ENCODE data around the gene CEBPG. TPM values are rescaled to one million over a fixed set of nuclear protein-coding genes. Genes with fewer than 3 reads are reported as not detected.

Gene CEBPG
- total and polyA plus RNA-seq, 9 of the 15 experiments (the other 6 are each of a cell fraction or from before 2014, with no cell fraction given): 9.5 to 34.9 (median 30.9) TPM

- TF ChIP-seq E2F6 (IDR thresholded peaks at IDR 0.05; ENCODE audit: borderline replicate concordance in 1 of 2, extremely low read depth in 1 of 2, insufficient read depth in 1 of 2, insufficient read length in 1 of 2, low read depth in 1 of 2, low read length in 1 of 2, poor library complexity in 1 of 2, severe bottlenecking in 1 of 2) (no peak), SAFB (IDR thresholded peaks at IDR 0.05; ENCODE audit: borderline replicate concordance, low read depth, low read length) (no peak), SRSF7 (optimal IDR thresholded peaks at IDR 0.05; ENCODE audit: low read depth, low read length) (no peak), MAX (CRISPR knock-in tag; IDR thresholded peaks at IDR 0.05) (no peak), RBM22 (IDR thresholded peaks at IDR 0.05; ENCODE audit: low read depth, low read length, poor library complexity, severe bottlenecking) (no peak), ZNF644 (tag; IDR thresholded peaks at IDR 0.05; ENCODE audit: low read depth) (no peak), NFE2 (IDR thresholded peaks at IDR 0.05; ENCODE audit: low read depth) (no peak), NFIC (IDR thresholded peaks at IDR 0.05) (no peak), MTA3 (IDR thresholded peaks at IDR 0.05; ENCODE audit: borderline replicate concordance) (no peak), MCM7 (IDR thresholded peaks at IDR 0.05) (no peak), ZNF551 (CRISPR knock-in tag; IDR thresholded peaks at IDR 0.05) (no peak), FOSL1 (tag; conservative IDR thresholded peaks at IDR 0.05) (peak; percentile 50), MBD1 (CRISPR knock-in tag; IDR thresholded peaks at IDR 0.05) (no peak), DPF2 (IDR thresholded peaks at IDR 0.05) (0 out of 2 replicates have a peak, but pooled peaks have one; percentile 36), TAF7 (tag; IDR thresholded peaks at IDR 0.05) (no peak)
- TF ChIP-seq, protein P1, sequence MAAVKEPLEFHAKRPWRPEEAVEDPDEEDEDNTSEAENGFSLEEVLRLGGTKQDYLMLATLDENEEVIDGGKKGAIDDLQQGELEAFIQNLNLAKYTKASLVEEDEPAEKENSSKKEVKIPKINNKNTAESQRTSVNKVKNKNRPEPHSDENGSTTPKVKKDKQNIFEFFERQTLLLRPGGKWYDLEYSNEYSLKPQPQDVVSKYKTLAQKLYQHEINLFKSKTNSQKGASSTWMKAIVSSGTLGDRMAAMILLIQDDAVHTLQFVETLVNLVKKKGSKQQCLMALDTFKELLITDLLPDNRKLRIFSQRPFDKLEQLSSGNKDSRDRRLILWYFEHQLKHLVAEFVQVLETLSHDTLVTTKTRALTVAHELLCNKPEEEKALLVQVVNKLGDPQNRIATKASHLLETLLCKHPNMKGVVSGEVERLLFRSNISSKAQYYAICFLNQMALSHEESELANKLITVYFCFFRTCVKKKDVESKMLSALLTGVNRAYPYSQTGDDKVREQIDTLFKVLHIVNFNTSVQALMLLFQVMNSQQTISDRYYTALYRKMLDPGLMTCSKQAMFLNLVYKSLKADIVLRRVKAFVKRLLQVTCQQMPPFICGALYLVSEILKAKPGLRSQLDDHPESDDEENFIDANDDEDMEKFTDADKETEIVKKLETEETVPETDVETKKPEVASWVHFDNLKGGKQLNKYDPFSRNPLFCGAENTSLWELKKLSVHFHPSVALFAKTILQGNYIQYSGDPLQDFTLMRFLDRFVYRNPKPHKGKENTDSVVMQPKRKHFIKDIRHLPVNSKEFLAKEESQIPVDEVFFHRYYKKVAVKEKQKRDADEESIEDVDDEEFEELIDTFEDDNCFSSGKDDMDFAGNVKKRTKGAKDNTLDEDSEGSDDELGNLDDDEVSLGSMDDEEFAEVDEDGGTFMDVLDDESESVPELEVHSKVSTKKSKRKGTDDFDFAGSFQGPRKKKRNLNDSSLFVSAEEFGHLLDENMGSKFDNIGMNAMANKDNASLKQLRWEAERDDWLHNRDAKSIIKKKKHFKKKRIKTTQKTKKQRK (IDR thresholded peaks at IDR 0.05; ENCODE audit: borderline replicate concordance, low read depth, low read length): no peak
- TF ChIP-seq, protein P2, sequence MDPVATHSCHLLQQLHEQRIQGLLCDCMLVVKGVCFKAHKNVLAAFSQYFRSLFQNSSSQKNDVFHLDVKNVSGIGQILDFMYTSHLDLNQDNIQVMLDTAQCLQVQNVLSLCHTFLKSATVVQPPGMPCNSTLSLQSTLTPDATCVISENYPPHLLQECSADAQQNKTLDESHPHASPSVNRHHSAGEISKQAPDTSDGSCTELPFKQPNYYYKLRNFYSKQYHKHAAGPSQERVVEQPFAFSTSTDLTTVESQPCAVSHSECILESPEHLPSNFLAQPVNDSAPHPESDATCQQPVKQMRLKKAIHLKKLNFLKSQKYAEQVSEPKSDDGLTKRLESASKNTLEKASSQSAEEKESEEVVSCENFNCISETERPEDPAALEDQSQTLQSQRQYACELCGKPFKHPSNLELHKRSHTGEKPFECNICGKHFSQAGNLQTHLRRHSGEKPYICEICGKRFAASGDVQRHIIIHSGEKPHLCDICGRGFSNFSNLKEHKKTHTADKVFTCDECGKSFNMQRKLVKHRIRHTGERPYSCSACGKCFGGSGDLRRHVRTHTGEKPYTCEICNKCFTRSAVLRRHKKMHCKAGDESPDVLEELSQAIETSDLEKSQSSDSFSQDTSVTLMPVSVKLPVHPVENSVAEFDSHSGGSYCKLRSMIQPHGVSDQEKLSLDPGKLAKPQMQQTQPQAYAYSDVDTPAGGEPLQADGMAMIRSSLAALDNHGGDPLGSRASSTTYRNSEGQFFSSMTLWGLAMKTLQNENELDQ (CRISPR knock-in tag; IDR thresholded peaks at IDR 0.05; ENCODE audit: borderline replicate concordance): no peak
- TF ChIP-seq, protein P3, sequence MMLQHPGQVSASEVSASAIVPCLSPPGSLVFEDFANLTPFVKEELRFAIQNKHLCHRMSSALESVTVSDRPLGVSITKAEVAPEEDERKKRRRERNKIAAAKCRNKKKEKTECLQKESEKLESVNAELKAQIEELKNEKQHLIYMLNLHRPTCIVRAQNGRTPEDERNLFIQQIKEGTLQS (IDR thresholded peaks at IDR 0.05): peak; percentile 39; the same call in 1 of the 2 replicates
- TF ChIP-seq, protein P3 (CRISPR knock-in tag; conservative IDR thresholded peaks at IDR 0.05): no peak
Measured at GRCh38 chr19:33375837-33376159, 2.3 kb downstream of the CEBPG start (continued).

Measured in K562 (cell line).